GM21737 (cell line): Measurements from ENCODE around the gene PTPN22.

ENCODE experiments used
- ATAC-seq: cut with Tn5 transposase; IDR thresholded peaks from one replicate; pipeline ENCODE4 v1.9.1; 2021; ENCODE audit warnings: mild to moderate bottlenecking, moderate library complexity; ENCODE audit not compliant: unreplicated experiment

The PTPN22 gene

GRCh38 chr1:113887402-113888175 is 16.1 kb upstream of the PTPN22 start, which contains the start of gene BCL2L15:
BCL2L15 (minus strand) TSS chr1:113887581; CDS start chr1:113887375, 206 bp downstream.
- no peak for ATAC-seq

- no peak for ATAC-seq
Measured at GRCh38 chr1:113886417-113887401, 15.2 kb upstream of the PTPN22 start.

GRCh38 chr1:113881661-113882060 is 10.1 kb upstream of the PTPN22 start:
- ATAC-seq: no peak

- no peak for ATAC-seq
Measured at GRCh38 chr1:113879739-113880038, 8.2 kb upstream of the PTPN22 start.

- no peak for ATAC-seq
Measured at GRCh38 chr1:113876176-113876575, 4.7 kb upstream of the PTPN22 start.

- ATAC-seq: peak; percentile 34
Measured at GRCh38 chr1:113875714-113876113, 4.2 kb upstream of the PTPN22 start.

- no peak for ATAC-seq
Measured at GRCh38 chr1:113874012-113874879, 2.7 kb upstream of the PTPN22 start.

GRCh38 chr1:113872219-113872935 is 865 bp upstream of the PTPN22 start:
- peak; percentile 7 for ATAC-seq

GRCh38 chr1:113870778-113871177 is 734 bp downstream of the PTPN22 start:
- ATAC-seq: no peak

- ATAC-seq: no peak
Measured at GRCh38 chr1:113868387-113869083, 3.0 kb downstream of the PTPN22 start.

- no peak for ATAC-seq
Measured at GRCh38 chr1:113861641-113862040, 9.9 kb downstream of the PTPN22 start.

- ATAC-seq: no peak
Measured at GRCh38 chr1:113860891-113861290, 10.6 kb downstream of the PTPN22 start.

GRCh38 chr1:113859478-113860175 is 11.9 kb downstream of the PTPN22 start:
- peak; percentile 81 for ATAC-seq

GRCh38 chr1:113858982-113859381 is 12.5 kb downstream of the PTPN22 start:
- no peak for ATAC-seq

- no peak for ATAC-seq
Measured at GRCh38 chr1:113858418-113858817, 13.1 kb downstream of the PTPN22 start.

- ATAC-seq: no peak
Measured at GRCh38 chr1:113857776-113858175, 13.7 kb downstream of the PTPN22 start.

- no peak for ATAC-seq
Measured at GRCh38 chr1:113856401-113856790, 15.1 kb downstream of the PTPN22 start.

GRCh38 chr1:113855630-113856400 is 15.7 kb downstream of the PTPN22 start:
- no peak for ATAC-seq
